LNCaP clone FGC (cell line): ENCODE measurements around the gene SNAP47.

Experiments
- DNase-seq: peaks from one replicate; pipeline ENCODE4 v3.0.0-alpha.2; 2011; ENCODE audit warnings: low read depth
- H3K4me3 ChIP-seq: 2 replicates; pipeline ENCODE4 v1.5.1; 2011; ENCODE audit warnings: mild to moderate bottlenecking, low read depth, low read length, control low read depth
- TF ChIP-seq, protein P1 (sequence below): IDR thresholded peaks from 2 replicates; pipeline ENCODE4 v1.5.1; 2012; ENCODE audit warnings: mild to moderate bottlenecking; ENCODE audit not compliant: control insufficient read depth, insufficient read depth; ENCODE audit errors: extremely low read depth

The SNAP47 gene

GRCh38 chr1:227728059-227728891, 7.0 kb upstream of the SNAP47 start:
- TF ChIP-seq, protein P1, sequence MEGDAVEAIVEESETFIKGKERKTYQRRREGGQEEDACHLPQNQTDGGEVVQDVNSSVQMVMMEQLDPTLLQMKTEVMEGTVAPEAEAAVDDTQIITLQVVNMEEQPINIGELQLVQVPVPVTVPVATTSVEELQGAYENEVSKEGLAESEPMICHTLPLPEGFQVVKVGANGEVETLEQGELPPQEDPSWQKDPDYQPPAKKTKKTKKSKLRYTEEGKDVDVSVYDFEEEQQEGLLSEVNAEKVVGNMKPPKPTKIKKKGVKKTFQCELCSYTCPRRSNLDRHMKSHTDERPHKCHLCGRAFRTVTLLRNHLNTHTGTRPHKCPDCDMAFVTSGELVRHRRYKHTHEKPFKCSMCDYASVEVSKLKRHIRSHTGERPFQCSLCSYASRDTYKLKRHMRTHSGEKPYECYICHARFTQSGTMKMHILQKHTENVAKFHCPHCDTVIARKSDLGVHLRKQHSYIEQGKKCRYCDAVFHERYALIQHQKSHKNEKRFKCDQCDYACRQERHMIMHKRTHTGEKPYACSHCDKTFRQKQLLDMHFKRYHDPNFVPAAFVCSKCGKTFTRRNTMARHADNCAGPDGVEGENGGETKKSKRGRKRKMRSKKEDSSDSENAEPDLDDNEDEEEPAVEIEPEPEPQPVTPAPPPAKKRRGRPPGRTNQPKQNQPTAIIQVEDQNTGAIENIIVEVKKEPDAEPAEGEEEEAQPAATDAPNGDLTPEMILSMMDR = no peak
- peak; percentile 49 for DNase-seq

DNA sequence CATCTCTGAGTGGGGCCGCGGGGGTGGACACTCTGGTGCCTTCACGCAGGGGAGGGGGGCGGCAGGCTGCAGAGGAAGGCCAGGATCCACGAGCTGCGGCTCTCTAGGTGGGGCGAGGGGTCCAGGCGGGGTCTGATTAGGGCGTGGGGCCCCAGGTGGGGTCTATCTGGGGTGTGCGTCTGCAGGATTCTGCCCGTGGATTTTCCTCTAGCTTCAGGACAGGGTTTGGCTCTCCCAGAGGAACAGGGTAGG, 6.4 kb upstream of the SNAP47 start:
- DNase-seq = no peak
- peak overlapping the region; percentile 85 for H3K4me3 ChIP-seq
- TF ChIP-seq, protein P1 = no peak

More at GRCh38 chr1:227728059-227728891, 7.0 kb upstream of the SNAP47 start:
- peak overlapping the region; percentile 85 for H3K4me3 ChIP-seq

- DNase-seq = no peak
- TF ChIP-seq, protein P1 = no peak
- peak overlapping the region; percentile 85 for H3K4me3 ChIP-seq
Measured at GRCh38 chr1:227729144-227729880, 5.9 kb upstream of the SNAP47 start.

GRCh38 chr1:227729881-227730629, 5.2 kb upstream of the SNAP47 start:
- no peak for DNase-seq
- H3K4me3 ChIP-seq = no peak overlapping the region; the same call in 1 of the 2 replicates
- TF ChIP-seq, protein P1 = peak; percentile 50

GRCh38 chr1:227730630-227731151, 4.5 kb upstream of the SNAP47 start:
- H3K4me3 ChIP-seq = no peak overlapping the region
- TF ChIP-seq, protein P1 = no peak
- no peak for DNase-seq

DNA sequence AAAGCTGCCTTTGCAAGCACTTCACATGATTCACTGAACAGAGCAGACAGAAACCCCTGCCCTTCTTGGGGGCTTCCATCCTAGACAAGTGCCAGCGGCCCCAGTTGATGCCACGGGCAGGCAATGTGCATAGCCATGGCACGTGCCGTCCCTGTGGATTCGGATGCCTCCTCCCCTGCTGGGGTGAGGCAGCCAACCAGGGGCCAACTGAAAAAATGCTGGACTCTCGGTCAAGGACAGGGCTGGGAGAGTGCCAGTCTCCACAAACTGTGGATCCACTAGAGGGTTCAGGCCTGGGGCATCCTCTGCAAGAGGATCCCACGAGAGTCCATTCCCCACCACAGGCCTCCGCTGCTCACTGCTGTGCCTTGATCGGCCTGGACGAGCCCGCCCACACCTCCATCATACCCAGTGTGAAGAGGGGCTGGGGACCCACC, 4.0 kb upstream of the SNAP47 start:
- TF ChIP-seq, protein P1 = no peak
- H3K4me3 ChIP-seq = no peak overlapping the region
- DNase-seq = no peak
